HG02642 (cell line): Measurements from ENCODE around the gene ZNFX1.
A peak's percentile ranks its signal among the peaks of the same experiment; 100 is the strongest.
"Not testable (repeated sequence)": the region's sequence is repeated elsewhere in the genome, so short reads cannot be mapped to it uniquely, and the experiment has no call there.

Experiments
- ATAC-seq: cut with Tn5 transposase; IDR thresholded peaks from one replicate; pipeline ENCODE4 v1.9.1; 2021; ENCODE audit warnings: mild to moderate bottlenecking; ENCODE audit not compliant: unreplicated experiment, poor library complexity

Gene ZNFX1

GRCh38 chr20:49219091-49219923 is 58.5 kb downstream of the ZNFX1 start, which contains the start of gene DDX27:
Gene DDX27, plus strand, starts transcription at chr20:49219416. Its CDS starts 33 bp downstream, at chr20:49219449.
- ATAC-seq, result peak; percentile 95

GRCh38 chr20:49218739-49219090 is 59.1 kb downstream of the ZNFX1 start:
- ATAC-seq, result not testable (repeated sequence)

GRCh38 chr20:49216991-49217578 is 60.8 kb downstream of the ZNFX1 start:
- no peak for ATAC-seq

GRCh38 chr20:49215232-49215631 is 62.6 kb downstream of the ZNFX1 start:
- ATAC-seq, result no peak

GRCh38 chr20:49214571-49214970 is 63.3 kb downstream of the ZNFX1 start:
- no peak for ATAC-seq

GRCh38 chr20:49210757-49211110 is 67.1 kb downstream of the ZNFX1 start:
- no peak for ATAC-seq

- no peak for ATAC-seq
Observed at GRCh38 chr20:49210101-49210756, 67.6 kb downstream of the ZNFX1 start.

GRCh38 chr20:49207076-49207475 is 70.8 kb downstream of the ZNFX1 start:
- no peak for ATAC-seq

GRCh38 chr20:49203746-49204145 is 74.1 kb downstream of the ZNFX1 start:
- ATAC-seq, result no peak

- ATAC-seq, result no peak
Observed at GRCh38 chr20:49203011-49203410, 74.8 kb downstream of the ZNFX1 start.

- no peak for ATAC-seq
Observed at GRCh38 chr20:49199729-49200293, 78.0 kb downstream of the ZNFX1 start.

GRCh38 chr20:49192944-49193518 is 84.8 kb downstream of the ZNFX1 start:
- not testable (repeated sequence) for ATAC-seq
